H1 (cell line): ENCODE data around the gene CCNY.

ENCODE experiments used
- CBX5 ChIP-seq: fragments of 300-800, 300-1000 bp; sonication (generic); IDR thresholded peaks from 2 replicates; pipeline ENCODE4 v1.7.1; 2016; ENCODE audit warnings: antibody characterized with exemption, low read length, low read depth
- CHD7 ChIP-seq: fragments of 300-600 bp; sonication (generic); IDR thresholded peaks from 2 replicates; pipeline ENCODE4 v1.7.1; 2012; ENCODE audit warnings: low read length, moderate library complexity, mild to moderate bottlenecking, inconsistent platforms; ENCODE audit not compliant: insufficient replicate concordance
- CTCF ChIP-seq, 3 experiments: IDR thresholded peaks; 1 replicate in 2 of 3; 2 replicates in 1 of 3; pipeline versions ENCODE4 v1.5.1 to v1.6.1; 2011; ENCODE audit warnings: low read length in 3 of 3, mild to moderate bottlenecking in 3 of 3, inconsistent platforms in 2 of 3, low read depth in 1 of 3, moderate library complexity in 1 of 3; ENCODE audit not compliant: insufficient read depth in 1 of 3; ENCODE audit errors: control extremely low read depth in 1 of 3
- EGR1 ChIP-seq: IDR thresholded peaks from 2 replicates; pipeline ENCODE4 v1.6.1; 2011; ENCODE audit warnings: low read depth, low read length, borderline replicate concordance
- SIN3A ChIP-seq, 2 experiments: IDR thresholded peaks in 1 of 2; conservative IDR thresholded peaks in 1 of 2; 2 replicates each; pipeline ENCODE4 v1.6.1; 2011 to 2012; ENCODE audit warnings: low read length in 2 of 2, improper control_type of control experiment in 1 of 2, low read depth in 1 of 2, mild to moderate bottlenecking in 1 of 2

- no peak for TF ChIP-seq CHD7
- TF ChIP-seq CTCF (IDR thresholded peaks at IDR 0.05; ENCODE audit: control extremely low read depth in 1 of 3, insufficient read depth in 1 of 3, low read depth in 1 of 3, low read length in 3 of 3) = no peak
- no peak for TF ChIP-seq SIN3A (conservative IDR thresholded peaks at IDR 0.05 in 1 of 2, IDR thresholded peaks at IDR 0.05 in 1 of 2; ENCODE audit: low read depth in 1 of 2, low read length in 2 of 2)
- no peak for TF ChIP-seq EGR1
- TF ChIP-seq CBX5 = no peak
Observed at GRCh38 chr10:35569836-35570235, 233.5 kb downstream of the CCNY start.
